HG03135 (cell line): ENCODE data around the gene DDX31.
"Not testable (repeated sequence)": the region's sequence is repeated elsewhere in the genome, so short reads cannot be mapped to it uniquely, and the experiment has no call there.

Experiments
- ATAC-seq: cut with Tn5 transposase; IDR thresholded peaks from one replicate; pipeline ENCODE4 v1.9.1; 2021; ENCODE audit warnings: mild to moderate bottlenecking, moderate library complexity; ENCODE audit not compliant: unreplicated experiment

Gene DDX31

GRCh38 chr9:132582786-132583583, 86.8 kb downstream of the DDX31 start:
- no peak for ATAC-seq

GRCh38 chr9:132582276-132582785, 87.5 kb downstream of the DDX31 start, which contains the start of gene BARHL1:
Gene BARHL1 (plus strand): TSS chr9:132582606. CDS start chr9:132582798, 192 bp downstream.
- ATAC-seq = no peak

- no peak for ATAC-seq
Observed at GRCh38 chr9:132579427-132579798, 90.4 kb downstream of the DDX31 start.

GRCh38 chr9:132578367-132578932, 91.3 kb downstream of the DDX31 start:
- no peak for ATAC-seq

- no peak for ATAC-seq
Observed at GRCh38 chr9:132577119-132577518, 92.7 kb downstream of the DDX31 start.

- no peak for ATAC-seq
Observed at GRCh38 chr9:132575811-132576210, 94.0 kb downstream of the DDX31 start.

GRCh38 chr9:132575005-132575609, 94.7 kb downstream of the DDX31 start:
- no peak for ATAC-seq

- no peak for ATAC-seq
Observed at GRCh38 chr9:132572921-132573320, 96.9 kb downstream of the DDX31 start.

GRCh38 chr9:132571806-132572600, 97.8 kb downstream of the DDX31 start:
- ATAC-seq = no peak

- not testable (repeated sequence) for ATAC-seq
Observed at GRCh38 chr9:132568787-132569186, 101.0 kb downstream of the DDX31 start.

- no peak for ATAC-seq
Observed at GRCh38 chr9:132564526-132564925, 105.3 kb downstream of the DDX31 start.

- no peak for ATAC-seq
Observed at GRCh38 chr9:132562306-132562573, 107.5 kb downstream of the DDX31 start.

- ATAC-seq = no peak
Observed at GRCh38 chr9:132560616-132561202, 109.1 kb downstream of the DDX31 start.

GRCh38 chr9:132559711-132560110, 110.1 kb downstream of the DDX31 start:
- no peak for ATAC-seq

- no peak for ATAC-seq
Observed at GRCh38 chr9:132557159-132557558, 112.6 kb downstream of the DDX31 start.

GRCh38 chr9:132556714-132557113, 113.1 kb downstream of the DDX31 start:
- ATAC-seq = no peak

- ATAC-seq = no peak
Observed at GRCh38 chr9:132556235-132556634, 113.5 kb downstream of the DDX31 start.

- ATAC-seq = no peak
Observed at GRCh38 chr9:132555528-132555927, 114.3 kb downstream of the DDX31 start.

- no peak for ATAC-seq
Observed at GRCh38 chr9:132554755-132555154, 115.0 kb downstream of the DDX31 start.

- no peak for ATAC-seq
Observed at GRCh38 chr9:132552041-132552440, 117.7 kb downstream of the DDX31 start.

- no peak for ATAC-seq
Observed at GRCh38 chr9:132551556-132551955, 118.2 kb downstream of the DDX31 start.
